Hippocampal formation (tissue), 2 donors: ENCODE data around the gene GPX4.

Experiments
- DNase-seq, 2 donors: peaks; one replicate each; lab custom pipeline; 2025; lab: John Stamatoyannopoulos, UW

Gene GPX4

GRCh38 chr19:1102407-1103131, 1.2 kb upstream of the GPX4 start:
- DNase-seq, result no peak

GRCh38 chr19:1103132-1103707, 574 bp upstream of the GPX4 start:
- DNase-seq, result no peak

GRCh38 chr19:1104311-1105007, 665 bp downstream of the GPX4 start:
- DNase-seq, result peak; percentile 41 to 54

- DNase-seq, result no peak
Observed at GRCh38 chr19:1105008-1105872, 1.4 kb downstream of the GPX4 start.

GRCh38 chr19:1105873-1106840, 2.4 kb downstream of the GPX4 start:
- DNase-seq, result no peak

GRCh38 chr19:1106841-1107660, 3.3 kb downstream of the GPX4 start:
- DNase-seq, result no peak

GRCh38 chr19:1107661-1108261, 4.0 kb downstream of the GPX4 start:
- DNase-seq, result no peak

GRCh38 chr19:1108291-1109031, 4.7 kb downstream of the GPX4 start:
- no peak for DNase-seq

- DNase-seq, result no peak
Observed at GRCh38 chr19:1109032-1109551, 5.3 kb downstream of the GPX4 start.

DNA sequence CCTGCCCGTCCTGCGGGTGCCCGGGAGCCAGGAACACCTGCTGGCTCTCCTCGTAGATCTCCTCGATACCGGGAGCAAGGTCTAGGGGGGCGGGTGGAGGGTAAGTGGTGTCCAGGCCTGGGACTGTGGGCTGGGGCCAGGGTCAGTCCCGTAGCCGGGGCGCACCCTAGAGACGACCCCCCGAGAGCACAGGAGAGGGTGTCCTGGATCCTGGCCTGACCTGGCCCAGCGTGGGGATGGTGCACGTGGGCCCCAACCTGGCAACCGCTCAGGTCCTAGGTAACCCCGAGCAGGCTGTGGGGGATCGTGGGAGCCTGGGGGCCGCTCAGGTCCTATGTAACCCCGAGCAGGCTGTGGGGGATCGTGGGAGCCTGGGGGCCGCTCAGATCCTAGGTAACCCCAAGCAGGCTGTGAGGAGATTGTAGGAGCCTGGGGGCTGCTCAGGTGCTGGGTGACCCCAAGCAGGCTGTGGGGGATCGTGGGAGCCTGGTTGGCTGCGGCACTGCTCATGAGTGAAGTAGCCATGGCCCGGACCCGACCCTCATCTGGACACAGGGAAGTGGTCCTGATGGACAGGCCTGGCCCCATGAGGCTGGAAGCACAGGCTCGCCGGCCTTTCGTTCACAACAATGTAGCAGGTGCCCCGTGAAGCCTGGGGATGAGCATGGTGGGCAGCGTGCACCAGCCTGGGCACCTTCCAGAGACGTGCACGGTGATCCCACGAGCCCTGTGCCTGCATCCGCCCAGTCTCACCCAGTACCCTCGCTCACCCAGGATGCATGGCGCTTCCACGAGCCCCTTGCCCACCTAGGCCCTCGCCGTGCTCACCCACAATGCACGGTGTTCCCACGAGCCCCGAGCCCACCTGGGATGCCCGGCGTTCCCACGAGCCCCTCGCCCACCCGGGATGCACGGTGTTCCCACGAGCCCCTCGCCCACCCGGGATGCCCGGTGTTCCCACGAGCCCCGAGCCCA, 6.2 kb downstream of the GPX4 start:
- no peak for DNase-seq

GRCh38 chr19:1110809-1111640, 7.2 kb downstream of the GPX4 start:
- DNase-seq, result no peak

DNA sequence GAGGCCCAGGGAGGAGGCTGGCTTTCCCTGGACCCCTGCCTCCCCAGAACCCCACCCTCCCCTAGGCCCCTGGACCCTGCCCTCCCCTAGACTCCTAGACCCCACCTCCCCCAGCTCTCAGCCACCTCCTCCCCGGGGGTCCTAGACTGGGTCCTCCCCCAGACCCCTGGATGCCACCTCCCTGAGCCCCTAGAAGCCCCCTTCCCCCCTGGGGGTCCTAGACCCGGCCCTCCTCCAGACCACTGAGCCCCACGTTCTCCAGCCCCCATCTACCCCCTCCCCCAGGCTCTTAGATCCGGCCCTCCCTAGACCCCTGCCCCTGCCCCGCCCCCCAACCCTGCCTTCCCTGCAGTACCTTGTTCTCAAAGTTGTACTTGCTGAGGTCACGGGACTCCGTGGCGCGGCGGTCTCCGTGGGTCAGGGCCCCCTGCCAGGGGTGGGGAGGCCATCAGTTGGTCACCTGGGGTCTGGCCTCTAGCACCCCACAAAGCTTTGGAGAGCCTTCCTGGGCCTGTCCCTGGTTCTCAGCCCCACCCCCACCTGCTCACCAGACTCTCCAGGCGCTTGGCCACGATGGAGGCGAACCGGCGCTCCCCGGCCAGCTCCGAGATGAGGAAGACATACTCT, 8.0 kb downstream of the GPX4 start:
- no peak for DNase-seq

DNA sequence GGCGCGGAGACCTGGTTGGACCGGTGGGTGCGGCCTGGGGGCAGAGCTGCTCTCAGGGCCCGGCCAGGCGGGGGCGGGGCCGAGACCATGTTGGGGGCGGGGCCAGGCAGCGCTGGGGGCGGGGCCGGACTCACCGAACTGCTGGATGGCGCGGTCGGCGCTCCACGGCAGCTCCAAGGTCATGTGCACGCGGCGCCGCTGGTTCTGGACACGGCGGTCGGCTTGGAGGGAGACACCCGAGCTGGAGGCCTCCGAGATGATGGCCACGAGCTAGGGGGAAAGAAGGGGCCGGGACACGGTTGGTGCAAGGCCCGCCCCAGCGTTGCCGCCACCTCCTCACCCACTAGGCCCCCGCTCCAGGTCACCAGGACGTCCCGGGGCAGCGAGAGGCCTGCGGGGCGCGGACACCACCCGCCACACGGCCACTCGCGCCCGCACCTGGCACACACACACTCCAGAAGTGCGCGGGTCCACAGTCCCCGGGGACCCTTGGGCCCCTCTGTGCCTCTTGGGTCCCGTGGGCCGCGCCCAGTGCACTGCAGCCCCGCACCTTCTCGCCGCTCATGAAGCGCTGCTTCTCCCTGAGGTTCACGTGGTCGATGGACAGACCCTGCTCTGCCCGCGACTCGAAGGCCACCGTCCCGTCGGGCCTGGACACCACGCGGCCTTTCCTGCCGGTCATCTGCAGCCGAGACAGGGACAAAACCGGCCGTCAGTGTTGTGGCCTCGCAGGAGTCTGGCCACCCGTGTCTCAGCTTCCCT, 8.7 kb downstream of the GPX4 start:
- no peak for DNase-seq

DNA sequence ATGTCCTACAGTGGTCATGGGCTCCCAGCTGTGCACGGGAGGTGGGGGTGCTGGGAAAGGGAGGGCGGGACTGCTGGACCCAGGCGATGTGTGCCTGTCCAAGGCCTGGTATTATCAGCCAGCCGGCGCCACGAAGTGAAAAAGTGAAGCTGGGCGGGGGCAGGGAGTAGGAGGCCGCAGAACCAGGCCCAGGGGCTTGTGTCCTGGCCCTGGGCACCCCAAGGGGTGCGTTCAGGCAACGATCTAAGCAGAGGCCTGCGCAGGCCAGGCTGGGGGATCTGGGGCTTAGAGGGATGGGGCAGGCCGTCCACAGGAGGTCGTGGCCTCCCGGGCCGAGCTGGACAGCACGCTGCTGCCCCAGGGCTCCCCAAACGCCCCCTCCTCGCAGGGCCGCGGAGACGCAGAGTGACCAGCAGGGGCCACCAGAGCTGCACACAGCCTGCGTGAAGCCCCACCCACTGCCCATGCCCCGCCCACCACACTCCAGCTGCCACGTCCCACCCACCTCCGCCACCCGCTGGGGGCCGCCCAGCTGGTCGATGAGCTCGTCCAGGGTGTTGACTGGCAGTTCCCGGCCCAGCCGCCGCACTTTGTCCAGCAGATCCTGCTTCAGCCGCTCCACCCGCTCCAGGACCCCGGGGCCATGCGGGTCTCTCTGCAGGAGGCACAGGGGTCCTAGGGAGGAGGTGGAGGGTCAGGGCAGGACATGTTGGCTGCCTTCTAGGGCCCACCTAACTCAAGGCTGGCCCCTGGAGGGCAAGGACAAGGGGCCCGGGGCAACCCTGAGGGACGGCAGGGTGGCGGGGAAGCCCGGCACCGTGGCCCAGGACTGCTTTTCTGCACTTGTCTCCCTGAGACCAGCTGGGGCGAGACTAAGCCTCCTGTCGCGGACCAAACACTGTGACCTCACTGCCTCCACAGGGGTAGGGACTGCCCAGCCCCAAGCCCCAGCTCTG, 9.5 kb downstream of the GPX4 start:
- DNase-seq, result peak; percentile 86 to 94
